DMS153 treated with DMSO at 0.1 percent for 48 hours (cell line): ENCODE measurements around the gene SAXO2.
"Not testable (repeated sequence)": the region's sequence is repeated elsewhere in the genome, so short reads cannot be mapped to it uniquely, and the experiment has no call there.

ENCODE experiments used
- DNase-seq: peaks from one replicate; lab custom pipeline; 2025; ENCODE audit not compliant: unreplicated experiment; lab: John Stamatoyannopoulos, UW

The SAXO2 gene

DNA sequence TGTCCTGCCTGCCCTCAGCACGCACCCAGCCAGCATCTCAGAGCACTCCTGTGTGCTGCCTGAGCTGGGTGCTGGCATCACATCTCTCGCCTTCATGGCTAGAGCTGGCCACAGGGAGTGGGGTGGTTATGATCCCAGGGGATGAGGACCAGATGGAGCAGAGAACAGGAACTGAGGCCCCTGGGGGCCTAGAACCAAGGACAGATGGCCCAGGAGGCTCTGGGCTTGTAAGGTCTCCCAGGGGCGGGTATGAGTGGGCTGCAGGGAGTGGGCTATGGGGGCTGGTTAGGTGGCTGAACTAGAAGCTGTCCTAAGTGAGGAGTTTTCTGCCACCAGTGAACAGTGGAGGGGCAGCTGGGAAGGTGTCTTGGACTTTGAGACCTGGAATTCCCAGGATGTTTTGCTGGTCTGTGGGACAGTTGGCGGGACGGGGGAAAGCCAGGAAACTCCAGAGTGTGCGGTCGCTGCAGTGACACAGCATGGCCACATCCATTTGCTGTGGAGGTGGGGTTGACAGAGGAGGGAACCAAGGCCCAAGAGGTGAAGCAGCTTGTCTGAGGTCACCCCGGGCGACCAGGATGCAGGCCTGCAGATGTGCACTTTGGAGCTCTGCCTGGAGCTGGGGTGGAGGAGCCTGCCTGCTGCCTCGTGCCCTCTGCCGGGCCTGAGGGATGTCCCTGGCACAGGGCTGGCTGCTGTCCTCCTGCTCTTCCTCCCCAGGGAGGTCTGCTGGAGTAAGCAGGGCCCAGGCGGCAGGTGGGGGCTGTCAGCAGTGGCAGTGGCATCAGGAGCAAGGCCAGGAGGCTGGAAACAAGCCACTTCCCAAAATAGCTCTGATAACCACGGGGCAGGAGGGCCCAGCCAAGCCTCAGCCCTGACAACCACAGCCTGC, 70.3 kb downstream of the SAXO2 start:
- DNase-seq = not testable (repeated sequence)

DNA sequence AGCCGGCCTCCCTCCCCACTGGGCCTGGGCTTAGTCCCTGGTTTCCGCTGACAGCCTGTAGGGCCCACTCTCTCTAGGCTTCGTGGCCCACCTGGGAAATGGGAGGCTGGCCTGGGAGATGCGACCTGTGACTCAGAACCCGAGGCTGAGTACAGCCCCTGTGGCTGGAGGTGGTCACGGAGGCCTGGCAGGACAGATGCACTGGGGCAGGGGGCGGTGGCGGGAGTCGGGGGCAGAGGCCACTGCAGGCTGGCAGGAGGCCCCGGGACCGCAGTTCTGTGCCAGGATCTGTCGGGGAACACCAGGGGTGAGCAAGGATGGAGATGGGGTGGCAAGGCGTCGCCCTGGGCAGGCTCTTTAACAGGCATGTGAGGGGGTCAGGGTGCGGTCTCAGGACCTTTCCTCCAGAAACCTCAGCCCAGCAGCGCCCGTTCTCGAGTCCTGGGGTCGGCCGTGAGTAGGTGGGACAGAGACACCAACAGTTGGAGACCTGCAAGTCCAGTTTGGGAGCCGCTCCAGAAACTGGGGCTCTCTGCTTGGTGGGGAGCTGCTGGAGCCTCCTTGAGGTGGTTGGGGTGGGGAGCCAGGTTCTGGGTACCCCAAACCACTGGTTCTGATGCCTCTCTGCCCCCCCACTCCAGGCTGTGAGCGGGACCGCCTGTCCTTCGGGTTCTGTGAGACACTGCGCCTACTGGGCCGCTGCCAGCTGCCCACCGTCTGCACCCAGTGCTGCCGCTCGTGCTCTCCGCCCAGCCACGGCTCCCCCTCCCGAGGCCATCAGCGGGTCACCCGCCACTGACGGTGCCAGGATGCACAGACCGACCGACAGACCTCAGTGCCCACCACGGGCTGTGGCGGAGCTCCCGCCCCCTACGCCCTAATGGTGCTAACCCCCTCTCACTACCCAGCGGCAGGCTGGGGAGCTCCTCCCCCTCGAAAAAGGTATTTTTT, 71.3 kb downstream of the SAXO2 start:
- not testable (repeated sequence) for DNase-seq
